Thyroid gland (tissue), 4 donors: ENCODE results near the gene SUGP2.

ENCODE experiments used
- CTCF ChIP-seq, 6 experiments: fragments of 200-600 bp in 3 of 6; fragments of 450-650 bp in 3 of 6; sonication (generic) in 3 of 6; IDR thresholded peaks; one replicate each; pipeline ENCODE4 v1.5.1; 2016 to 2019; ENCODE audit warnings: antibody characterized with exemption in 6 of 6, mild to moderate bottlenecking in 2 of 6, inconsistent platforms in 1 of 6, moderate library complexity in 1 of 6
- POLR2A ChIP-seq, 2 donors: fragments of 450-650 bp; IDR thresholded peaks; one replicate each; pipeline ENCODE4 v1.6.1; 2017; ENCODE audit warnings: antibody characterized with exemption in 2 of 2, mild to moderate bottlenecking in 2 of 2, moderate library complexity in 1 of 2

- TF ChIP-seq CTCF (IDR thresholded peaks at IDR 0.05) (no peak), POLR2A (IDR thresholded peaks at IDR 0.05) (no peak)
These were observed 89.9 kb downstream of the SUGP2 start for GRCh38 chr19:18943465-18943864.
